ENCODE data around the gene PBX3.

PBX3 gene

DNA sequence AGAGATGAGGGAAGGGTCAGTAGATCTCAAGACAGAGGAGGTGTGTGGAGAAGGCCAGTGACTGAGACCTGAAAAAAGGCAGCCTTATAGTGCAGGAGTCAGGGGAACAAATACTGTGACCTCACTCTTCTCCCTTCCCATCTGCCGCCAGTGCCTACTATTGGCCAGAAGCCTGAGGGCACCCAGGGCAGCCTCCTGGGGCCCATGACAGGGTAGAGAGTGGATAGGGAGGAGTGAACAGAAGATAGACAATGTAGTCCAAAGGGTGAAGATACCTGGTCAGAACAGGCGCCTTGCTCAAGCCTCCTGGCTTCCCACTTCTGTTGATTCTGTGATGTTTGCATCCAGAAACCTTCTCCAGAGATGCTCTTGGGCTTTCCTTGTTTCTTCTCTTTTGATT lies 196.7 kb downstream of the PBX3 start:
- H2BK15ac ChIP-seq (ENCODE audit: low read length): no peak overlapping the region
- no peaks in the 10 kb centered on the region for H3K27me3 ChIP-seq (ENCODE audit: control insufficient read depth in 3 of 3, insufficient read depth in 3 of 3, low read depth in 1 of 3, low read length in 3 of 3)
- WGBS, 2 donors (ENCODE audit: extremely low coverage in 2 of 2, insufficient read length in 2 of 2, insufficient replicate concordance in 1 of 2): no CpG with 5 or more reads among the region's 2 CpGs
- no peak overlapping the region for H3K23ac ChIP-seq (ENCODE audit: low read depth, low read length, poor library complexity)
- H4K91ac ChIP-seq (ENCODE audit: low read depth, low read length, poor library complexity): no peak overlapping the region
- H2AK5ac ChIP-seq (ENCODE audit: low read depth, low read length): no peak overlapping the region
- H3K27ac ChIP-seq (replicated peaks; ENCODE audit: low read length): no peak overlapping the region
- H2BK5ac ChIP-seq (ENCODE audit: low read length): no peak overlapping the region
- no peak overlapping the region for H3K4me2 ChIP-seq (ENCODE audit: insufficient read depth, low read length, poor library complexity, severe bottlenecking)
- no peak overlapping the region for H2BK12ac ChIP-seq (ENCODE audit: low read length)
- no peak overlapping the region for H3K18ac ChIP-seq (ENCODE audit: low read length)
- no peak overlapping the region for H3K4me3 ChIP-seq (ENCODE audit: low read length in 2 of 2)
- no peak overlapping the region for H2AFZ ChIP-seq (ENCODE audit: low read length)
- no peaks in the 10 kb centered on the region for H3K4me1 ChIP-seq (ENCODE audit: control insufficient read depth in 2 of 2, insufficient read depth in 1 of 2, low read depth in 1 of 2, low read length in 2 of 2)
- H3K14ac ChIP-seq (ENCODE audit: low read length): no peak overlapping the region
- H4K8ac ChIP-seq (ENCODE audit: low read depth, low read length): no peak overlapping the region
- peaks cover 0 to 63% of the 10 kb centered on the region in 2 donors for H3K36me3 ChIP-seq (replicated peaks in 1 of 2; ENCODE audit: control insufficient read depth in 2 of 2, insufficient read depth in 2 of 2, low read length in 2 of 2)
- no peak overlapping the region for H2BK120ac ChIP-seq (ENCODE audit: low read depth, low read length)
- DNase-seq (ENCODE audit: low spot score): no peak
- peaks cover 3 to 24% of the 10 kb centered on the region in 2 donors for H3K9me3 ChIP-seq (replicated peaks in 1 of 2; ENCODE audit: control insufficient read depth in 2 of 2, insufficient read depth in 1 of 2, low read depth in 1 of 2, low read length in 2 of 2)
- no peak overlapping the region for H3K9ac ChIP-seq (ENCODE audit: low read depth, low read length, poor library complexity)
- H3K4ac ChIP-seq (ENCODE audit: low read length): no peak overlapping the region
- no peaks in the 10 kb centered on the region for H3K79me1 ChIP-seq (ENCODE audit: low read depth, low read length)

DNA sequence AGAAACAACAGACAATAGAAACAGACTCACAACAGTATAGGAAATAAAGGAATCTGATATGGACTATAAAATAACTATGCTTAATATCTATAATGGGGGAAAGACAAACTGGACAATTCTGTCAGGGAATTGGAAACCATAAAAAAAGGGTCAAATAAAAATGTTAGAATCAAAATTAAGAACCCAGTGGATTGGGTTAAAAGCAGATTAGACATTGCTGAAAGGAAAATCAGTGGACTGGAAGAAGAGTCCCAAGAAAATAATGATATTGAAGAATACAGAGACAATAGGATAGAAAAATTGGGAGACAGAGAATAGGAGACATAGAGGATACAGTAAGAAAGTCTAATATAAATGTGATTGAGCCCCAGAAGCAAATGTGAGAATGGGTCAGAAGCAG lies 199.2 kb downstream of the PBX3 start:
- H3K18ac ChIP-seq (ENCODE audit: low read length): no peak overlapping the region
- no peak for DNase-seq (ENCODE audit: low spot score)

DNA sequence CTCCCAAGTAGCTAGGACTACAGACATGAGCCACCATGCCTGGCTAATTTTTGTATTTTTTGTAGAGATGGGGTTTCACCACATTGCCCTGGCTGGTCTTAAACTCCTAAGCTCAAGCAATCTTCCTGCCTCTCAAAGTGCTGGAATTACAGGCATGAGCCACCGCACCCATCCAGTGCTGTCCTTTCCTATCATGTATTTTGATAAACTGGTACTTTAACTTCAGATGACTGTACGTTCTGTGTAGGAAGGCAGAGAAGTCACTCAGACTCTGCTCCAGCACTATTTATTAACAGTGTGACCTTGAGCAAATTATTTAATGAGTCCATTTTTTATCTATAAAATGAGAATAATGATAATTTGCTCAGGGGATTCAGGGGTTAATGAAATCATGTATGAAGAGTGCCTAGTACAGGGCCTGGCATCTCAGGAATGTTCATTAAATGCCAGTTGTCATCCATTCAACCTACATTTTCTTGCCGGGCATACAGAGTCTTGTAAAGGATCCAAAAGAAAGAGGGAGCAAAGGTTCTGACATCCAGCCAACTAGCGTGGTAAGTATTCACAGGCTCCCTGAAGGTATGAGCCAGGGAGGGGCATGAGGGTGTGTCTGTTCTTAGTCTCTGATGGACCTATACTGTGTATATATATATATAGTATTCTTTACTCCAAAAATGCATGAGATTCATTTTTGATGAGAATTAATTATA lies 201.9 kb downstream of the PBX3 start:
- Histone ChIP-seq H3K9me3 (replicated peaks in 1 of 2; ENCODE audit: control insufficient read depth in 2 of 2, insufficient read depth in 1 of 2, low read depth in 1 of 2, low read length in 2 of 2) (peaks cover 3 to 24% of the 10 kb centered on the region in 2 donors), H2BK5ac (ENCODE audit: low read length) (no peak overlapping the region), H4K8ac (ENCODE audit: low read depth, low read length) (no peak overlapping the region), H3K4me2 (ENCODE audit: insufficient read depth, low read length, poor library complexity, severe bottlenecking) (no peak overlapping the region), H2BK15ac (ENCODE audit: low read length) (no peak overlapping the region), H3K4ac (ENCODE audit: low read length) (no peak overlapping the region), H3K27ac (replicated peaks; ENCODE audit: low read length) (no peak overlapping the region), H4K91ac (ENCODE audit: low read depth, low read length, poor library complexity) (no peak overlapping the region), H2BK12ac (ENCODE audit: low read length) (no peak overlapping the region), H3K14ac (ENCODE audit: low read length) (no peak overlapping the region), H3K9ac (ENCODE audit: low read depth, low read length, poor library complexity) (no peak overlapping the region), H2AK5ac (ENCODE audit: low read depth, low read length) (no peak overlapping the region), H3K36me3 (replicated peaks in 1 of 2; ENCODE audit: control insufficient read depth in 2 of 2, insufficient read depth in 2 of 2, low read length in 2 of 2) (peaks cover 0 to 56% of the 10 kb centered on the region in 2 donors), H2AFZ (ENCODE audit: low read length) (no peak overlapping the region), H3K18ac (ENCODE audit: low read length) (no peak overlapping the region), H3K79me1 (ENCODE audit: low read depth, low read length) (no peaks in the 10 kb centered on the region), H3K4me1 (ENCODE audit: control insufficient read depth in 2 of 2, insufficient read depth in 1 of 2, low read depth in 1 of 2, low read length in 2 of 2) (peaks cover 0 to 3% of the 10 kb centered on the region in 2 donors), H2BK120ac (ENCODE audit: low read depth, low read length) (no peak overlapping the region), H3K23ac (ENCODE audit: low read depth, low read length, poor library complexity) (no peak overlapping the region), H3K4me3 (ENCODE audit: low read length in 2 of 2) (no peak overlapping the region), H3K27me3 (ENCODE audit: control insufficient read depth in 3 of 3, insufficient read depth in 3 of 3, low read depth in 1 of 3, low read length in 3 of 3) (no peaks in the 10 kb centered on the region)
- DNase-seq (ENCODE audit: low spot score): no peak
- WGBS, 2 donors (ENCODE audit: extremely low coverage in 2 of 2, insufficient read length in 2 of 2, insufficient replicate concordance in 1 of 2): no CpG with 5 or more reads among the region's 4 CpGs

More for the DNA sequence above, 199.2 kb downstream of the PBX3 start:
- Histone ChIP-seq H2BK5ac (ENCODE audit: low read length) (no peak overlapping the region), H3K27me3 (ENCODE audit: control insufficient read depth in 3 of 3, insufficient read depth in 3 of 3, low read depth in 1 of 3, low read length in 3 of 3) (no peaks in the 10 kb centered on the region), H3K4me3 (ENCODE audit: low read length in 2 of 2) (no peak overlapping the region), H3K79me1 (ENCODE audit: low read depth, low read length) (no peaks in the 10 kb centered on the region), H3K4ac (ENCODE audit: low read length) (no peak overlapping the region), H3K27ac (replicated peaks; ENCODE audit: low read length) (no peak overlapping the region), H4K8ac (ENCODE audit: low read depth, low read length) (no peak overlapping the region), H3K36me3 (replicated peaks in 1 of 2; ENCODE audit: control insufficient read depth in 2 of 2, insufficient read depth in 2 of 2, low read length in 2 of 2) (peaks cover 0 to 56% of the 10 kb centered on the region in 2 donors), H2BK12ac (ENCODE audit: low read length) (no peak overlapping the region), H3K4me2 (ENCODE audit: insufficient read depth, low read length, poor library complexity, severe bottlenecking) (no peak overlapping the region), H2AK5ac (ENCODE audit: low read depth, low read length) (no peak overlapping the region), H4K91ac (ENCODE audit: low read depth, low read length, poor library complexity) (no peak overlapping the region), H2AFZ (ENCODE audit: low read length) (no peak overlapping the region), H2BK120ac (ENCODE audit: low read depth, low read length) (no peak overlapping the region), H3K9ac (ENCODE audit: low read depth, low read length, poor library complexity) (no peak overlapping the region), H3K9me3 (replicated peaks in 1 of 2; ENCODE audit: control insufficient read depth in 2 of 2, insufficient read depth in 1 of 2, low read depth in 1 of 2, low read length in 2 of 2) (peaks cover 3 to 24% of the 10 kb centered on the region in 2 donors), H3K4me1 (ENCODE audit: control insufficient read depth in 2 of 2, insufficient read depth in 1 of 2, low read depth in 1 of 2, low read length in 2 of 2) (peaks cover 0 to 3% of the 10 kb centered on the region in 2 donors), H2BK15ac (ENCODE audit: low read length) (no peak overlapping the region), H3K14ac (ENCODE audit: low read length) (no peak overlapping the region), H3K23ac (ENCODE audit: low read depth, low read length, poor library complexity) (no peak overlapping the region)

DNA sequence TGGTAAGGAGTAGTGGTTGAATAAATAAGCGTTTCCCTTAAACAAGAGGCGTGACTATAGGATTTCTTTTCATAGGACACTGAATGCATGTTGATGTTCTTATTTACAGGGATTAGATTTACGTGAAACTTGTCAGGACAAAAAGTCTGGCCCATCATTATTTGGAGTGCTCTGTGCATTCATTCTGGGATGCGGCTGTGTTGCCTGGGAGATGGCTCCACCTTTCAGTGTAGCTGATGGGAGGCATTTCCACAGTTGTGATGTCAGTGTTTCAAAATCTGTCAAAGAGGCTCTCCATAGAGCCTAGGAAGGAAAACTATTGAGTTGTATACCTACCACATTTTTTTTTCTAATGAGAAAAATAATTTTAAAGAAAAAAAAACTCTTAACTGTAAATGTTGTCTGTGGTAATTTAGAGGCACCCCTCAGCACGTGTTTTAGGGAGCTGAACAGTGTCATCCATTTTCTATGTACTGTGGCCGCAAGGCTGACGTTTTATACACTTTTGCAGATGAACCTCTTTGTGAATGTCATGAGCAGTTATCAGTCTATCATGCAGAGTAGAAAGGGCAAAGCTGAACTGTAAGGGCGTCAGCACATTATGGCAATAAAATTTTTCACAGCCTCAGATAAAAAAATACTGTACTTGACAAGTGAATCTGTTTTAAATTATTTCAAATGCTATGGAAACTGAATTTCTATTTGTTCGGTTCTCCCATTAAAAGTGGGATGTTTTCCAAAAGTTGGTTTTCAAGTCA lies 202.7 kb downstream of the PBX3 start:
- Histone ChIP-seq H2BK5ac (ENCODE audit: low read length) (no peak overlapping the region), H3K27me3 (ENCODE audit: control insufficient read depth in 3 of 3, insufficient read depth in 3 of 3, low read depth in 1 of 3, low read length in 3 of 3) (no peaks in the 10 kb centered on the region), H3K18ac (ENCODE audit: low read length) (no peak overlapping the region), H3K27ac (replicated peaks; ENCODE audit: low read length) (no peak overlapping the region), H3K4me1 (ENCODE audit: control insufficient read depth in 2 of 2, insufficient read depth in 1 of 2, low read depth in 1 of 2, low read length in 2 of 2) (peaks cover 0 to 3% of the 10 kb centered on the region in 2 donors), H3K9ac (ENCODE audit: low read depth, low read length, poor library complexity) (no peak overlapping the region), H3K4me3 (ENCODE audit: low read length in 2 of 2) (no peak overlapping the region), H3K36me3 (replicated peaks in 1 of 2; ENCODE audit: control insufficient read depth in 2 of 2, insufficient read depth in 2 of 2, low read length in 2 of 2) (peaks cover 0 to 56% of the 10 kb centered on the region in 2 donors), H2BK120ac (ENCODE audit: low read depth, low read length) (no peak overlapping the region), H3K14ac (ENCODE audit: low read length) (no peak overlapping the region), H2AFZ (ENCODE audit: low read length) (no peak overlapping the region), H2BK12ac (ENCODE audit: low read length) (no peak overlapping the region), H3K9me3 (replicated peaks in 1 of 2; ENCODE audit: control insufficient read depth in 2 of 2, insufficient read depth in 1 of 2, low read depth in 1 of 2, low read length in 2 of 2) (peaks cover 3 to 20% of the 10 kb centered on the region in 2 donors), H3K79me1 (ENCODE audit: low read depth, low read length) (no peaks in the 10 kb centered on the region), H2AK5ac (ENCODE audit: low read depth, low read length) (no peak overlapping the region), H4K91ac (ENCODE audit: low read depth, low read length, poor library complexity) (no peak overlapping the region), H3K4ac (ENCODE audit: low read length) (no peak overlapping the region), H2BK15ac (ENCODE audit: low read length) (no peak overlapping the region), H3K4me2 (ENCODE audit: insufficient read depth, low read length, poor library complexity, severe bottlenecking) (no peak overlapping the region), H3K23ac (ENCODE audit: low read depth, low read length, poor library complexity) (no peak overlapping the region), H4K8ac (ENCODE audit: low read depth, low read length) (no peak overlapping the region)
- DNase-seq (ENCODE audit: low spot score): no peak
- no CpG with 5 or more reads among the region's 9 CpGs for WGBS, 2 donors (ENCODE audit: extremely low coverage in 2 of 2, insufficient read length in 2 of 2, insufficient replicate concordance in 1 of 2)
